SKM-1 (cell line): ENCODE data around the gene CXCR4.
"Not testable (repeated sequence)": the region's sequence is repeated elsewhere in the genome, so short reads cannot be mapped to it uniquely, and the experiment has no call there.

Source experiments
- DNase-seq: peaks from one replicate; lab custom pipeline; 2025; ENCODE audit not compliant: unreplicated experiment; lab: John Stamatoyannopoulos, UW

Gene CXCR4

DNA sequence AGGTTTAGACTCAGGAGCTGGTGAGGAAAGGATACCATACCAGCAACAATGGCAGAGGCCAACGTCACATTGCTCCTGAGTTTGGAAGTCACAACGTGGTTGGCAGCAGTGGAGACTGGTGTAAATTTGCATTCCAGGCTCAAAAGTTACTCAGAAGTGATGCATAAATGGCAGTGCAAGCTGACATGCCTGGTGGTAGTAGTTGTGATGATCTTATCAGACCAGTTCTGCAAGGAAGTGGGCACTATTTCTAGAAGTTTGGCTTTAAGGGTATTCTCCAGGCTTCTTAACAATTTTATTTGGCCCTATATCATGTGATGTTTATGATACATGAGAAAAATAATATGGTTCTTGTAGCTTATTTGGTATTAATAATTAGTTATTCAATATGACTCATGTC, 37.8 kb downstream of the CXCR4 start:
- DNase-seq = no peak

DNA sequence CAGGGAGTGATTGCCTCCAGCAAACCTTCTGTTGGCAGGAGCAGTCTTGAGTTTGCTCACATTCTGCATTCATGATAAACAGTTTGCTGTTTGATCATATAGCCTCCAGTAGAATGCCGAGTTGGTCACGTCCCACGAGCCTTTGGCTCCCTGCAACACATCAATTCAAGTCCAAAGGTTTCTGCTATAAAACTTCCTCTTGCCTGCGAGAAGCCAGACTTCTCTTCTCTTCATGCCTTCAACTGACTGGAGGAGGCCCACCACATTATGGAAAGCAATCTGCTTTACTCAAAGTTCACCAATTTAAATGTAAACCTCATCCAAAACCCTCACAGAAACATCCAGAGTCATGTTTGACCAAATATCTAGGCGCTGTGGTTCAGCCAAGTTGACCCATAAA, 40.8 kb downstream of the CXCR4 start:
- no peak for DNase-seq

DNA sequence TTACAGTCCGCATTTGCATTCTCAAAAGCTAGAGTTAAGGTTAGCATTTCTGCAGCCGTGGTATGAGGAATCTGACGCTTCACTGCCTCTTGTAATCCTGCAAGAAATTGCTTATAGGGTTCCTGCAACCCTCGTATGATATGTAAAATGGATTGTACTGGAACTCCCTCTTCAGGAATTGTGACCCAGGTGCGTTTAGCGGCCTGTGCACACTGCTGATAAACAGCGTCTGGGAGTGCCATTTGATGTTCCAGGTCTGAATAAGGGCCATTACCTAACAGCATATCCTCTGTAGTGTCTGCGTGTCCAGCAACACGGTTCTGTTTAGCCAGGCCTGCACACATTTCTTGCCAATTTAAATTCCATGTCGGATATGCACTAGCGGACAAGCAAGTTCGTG, 42.5 kb downstream of the CXCR4 start:
- DNase-seq = no peak

DNA sequence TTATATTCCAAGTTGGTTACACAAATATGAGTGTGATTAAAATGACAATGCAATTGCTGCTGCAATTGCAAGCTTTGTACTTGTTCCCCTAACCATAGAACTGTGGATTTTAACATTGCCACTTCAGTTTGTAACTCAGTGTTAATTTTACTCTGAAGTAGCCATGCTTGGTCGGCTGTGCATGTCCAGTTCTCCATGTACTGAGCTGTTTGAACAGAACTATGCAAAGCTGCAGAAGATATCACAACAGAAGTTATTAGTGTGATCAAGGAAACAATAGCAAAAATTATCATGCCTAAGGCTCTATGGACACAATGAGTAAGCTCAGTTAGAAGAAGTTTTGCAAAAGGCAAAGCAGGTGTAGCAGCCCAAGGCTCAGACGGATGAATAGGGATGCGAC, 45.3 kb downstream of the CXCR4 start:
- DNase-seq = no peak

DNA sequence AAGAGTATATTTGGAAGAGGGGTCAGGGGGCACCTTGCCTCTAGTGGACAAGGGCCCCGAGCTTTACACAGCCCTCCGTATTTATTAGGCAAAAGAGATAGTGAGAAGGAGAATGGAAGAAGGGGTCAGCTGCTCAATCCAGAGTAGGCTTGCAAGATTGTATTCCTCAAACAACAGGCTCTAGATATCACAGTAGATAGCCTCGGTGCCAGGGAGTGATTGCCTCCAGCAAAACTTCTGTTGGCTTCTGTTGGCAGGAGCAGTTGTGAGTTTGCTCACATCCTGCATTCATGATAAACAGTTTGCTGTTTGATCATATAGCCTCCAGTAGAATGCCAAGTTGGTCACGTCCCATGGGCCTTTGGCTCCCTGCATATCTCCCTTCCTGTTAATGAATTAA, 46.1 kb downstream of the CXCR4 start:
- DNase-seq = not testable (repeated sequence)

DNA sequence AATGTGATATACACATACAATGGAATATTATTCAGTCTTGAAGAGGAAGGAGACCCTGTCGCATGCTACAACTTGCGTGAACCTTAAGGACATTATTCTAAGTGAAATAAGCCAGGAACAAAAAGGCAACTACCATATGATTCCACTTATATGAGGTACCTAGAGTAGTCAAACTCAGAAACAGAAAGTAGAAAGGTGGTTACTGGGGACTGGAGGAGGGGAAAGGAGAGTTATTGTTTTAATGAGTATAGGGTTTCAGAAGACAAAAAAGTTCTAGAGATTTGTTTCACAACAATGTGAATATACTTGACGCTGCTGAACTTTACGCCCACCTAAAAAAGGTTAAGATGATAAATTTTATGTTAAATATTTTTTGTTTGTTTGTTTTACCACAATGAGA, 47.0 kb downstream of the CXCR4 start:
- DNase-seq = no peak

DNA sequence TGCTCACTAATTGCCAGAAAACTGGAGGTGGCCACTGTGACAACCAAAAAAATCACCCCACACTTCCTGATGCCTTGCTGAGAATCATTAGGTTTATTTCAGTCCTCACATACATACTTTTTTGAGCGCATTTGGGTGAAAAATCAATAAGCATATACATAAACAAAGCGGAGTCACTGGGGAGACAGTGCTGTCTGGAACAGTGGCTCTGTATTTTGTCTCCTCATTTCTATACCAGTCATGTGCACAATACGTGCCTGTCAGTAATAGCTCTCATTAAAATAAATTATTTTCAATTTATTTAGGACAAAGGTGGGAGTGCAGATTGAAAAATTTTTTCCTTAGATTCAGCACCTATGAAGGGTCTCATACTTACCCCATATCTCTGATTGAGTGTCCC, 48.2 kb downstream of the CXCR4 start:
- DNase-seq = no peak

DNA sequence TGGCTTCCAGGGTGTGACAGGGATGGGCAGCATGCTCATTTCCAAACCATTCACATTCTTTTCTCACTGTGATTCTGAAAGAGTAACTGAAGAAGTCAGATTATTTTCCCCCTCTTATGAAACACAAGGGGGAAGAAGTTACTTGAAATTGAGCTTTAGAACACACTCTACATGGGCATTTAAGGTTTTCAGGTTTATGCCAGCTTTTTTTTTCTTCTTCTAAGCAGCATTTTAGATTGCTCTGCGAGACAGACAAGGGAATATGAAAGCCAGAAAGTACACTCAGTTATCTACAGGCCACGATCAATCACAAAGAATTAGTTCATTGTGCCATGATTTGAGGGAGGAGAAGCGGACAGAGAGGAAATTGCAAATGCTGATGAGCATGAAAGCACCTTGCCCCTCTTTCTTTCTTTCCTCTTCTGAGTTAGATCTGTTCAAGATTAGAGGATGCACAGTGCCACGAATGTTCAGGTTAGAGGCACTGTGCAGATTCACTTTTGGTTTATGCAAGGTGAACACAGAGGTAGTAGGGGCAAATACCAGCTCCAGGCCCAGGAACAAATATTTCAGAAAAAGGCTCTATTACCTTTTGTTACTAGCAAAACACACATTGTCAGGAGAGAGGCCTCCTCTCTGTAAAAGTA, 49.2 kb downstream of the CXCR4 start:
- no peak for DNase-seq

DNA sequence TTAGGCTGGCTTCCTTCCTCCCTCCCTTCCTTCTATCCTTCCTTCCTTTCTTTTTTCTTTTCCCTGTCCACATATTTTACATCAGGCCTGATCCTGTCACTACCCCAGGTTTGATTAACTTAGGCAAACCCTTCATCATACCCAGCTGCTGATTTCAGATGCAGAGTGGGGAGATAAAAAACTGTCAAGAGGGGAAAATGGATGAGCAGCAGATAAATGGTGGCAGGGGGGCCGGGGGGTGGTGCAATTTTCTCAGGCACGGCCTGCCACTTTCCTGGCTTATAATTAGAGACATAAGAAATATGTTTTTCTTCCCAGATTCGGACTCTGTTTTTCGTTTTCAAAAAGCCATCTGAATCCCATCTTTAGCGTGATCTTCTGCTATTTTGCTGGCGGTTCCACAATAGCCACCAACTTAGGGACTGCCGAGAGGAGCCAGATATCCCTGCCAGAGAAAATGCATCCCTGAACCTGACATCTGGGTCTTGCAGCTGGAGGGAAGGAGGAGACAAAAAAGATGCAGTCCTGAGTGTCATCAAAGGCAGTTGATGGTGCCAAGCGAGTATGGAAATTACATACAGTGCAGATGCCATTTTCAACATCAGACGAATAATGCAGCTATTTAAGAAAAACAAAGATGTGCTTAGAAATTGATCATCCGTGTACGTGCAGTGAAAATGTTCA, 49.9 kb downstream of the CXCR4 start:
- DNase-seq = no peak

DNA sequence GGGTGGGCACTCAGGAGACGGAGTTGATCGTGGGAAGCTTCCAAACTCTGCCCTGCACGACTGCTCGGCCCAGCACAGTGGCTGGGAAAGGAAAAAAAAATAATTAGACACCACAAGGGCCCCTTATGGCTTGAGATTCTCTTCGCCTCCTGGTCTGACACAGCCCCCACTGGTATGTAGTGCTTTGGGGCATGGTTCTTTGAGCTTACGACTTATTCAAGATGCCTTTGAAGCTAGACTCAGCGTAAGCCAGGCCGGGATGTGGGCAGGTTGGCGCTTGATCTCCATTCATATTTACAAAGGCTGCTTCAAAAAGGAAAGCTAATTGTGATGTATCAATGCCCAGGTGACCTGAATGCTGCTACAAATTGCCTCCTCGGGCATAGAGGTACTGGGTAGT, 50.5 kb downstream of the CXCR4 start:
- no peak for DNase-seq

DNA sequence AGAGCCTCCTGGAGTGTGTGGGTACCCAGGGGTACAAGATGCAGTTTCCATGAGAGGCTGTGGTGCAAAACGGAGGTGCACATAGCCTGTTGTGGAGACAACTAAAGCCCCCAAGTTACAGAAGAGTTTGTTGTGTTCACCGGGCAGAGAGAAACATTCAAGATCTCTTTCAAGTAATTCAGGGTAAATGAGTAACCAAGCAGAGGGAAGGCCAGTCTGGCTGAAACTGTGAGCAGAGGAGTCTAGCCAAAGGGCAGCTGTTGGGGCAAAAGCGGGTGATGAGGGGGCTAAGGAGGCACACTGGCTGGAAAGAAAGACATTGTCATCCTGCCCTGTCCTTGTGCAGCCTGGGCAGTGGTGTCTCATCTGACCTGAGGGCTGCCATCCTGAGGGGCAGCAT, 52.0 kb downstream of the CXCR4 start:
- DNase-seq = no peak

DNA sequence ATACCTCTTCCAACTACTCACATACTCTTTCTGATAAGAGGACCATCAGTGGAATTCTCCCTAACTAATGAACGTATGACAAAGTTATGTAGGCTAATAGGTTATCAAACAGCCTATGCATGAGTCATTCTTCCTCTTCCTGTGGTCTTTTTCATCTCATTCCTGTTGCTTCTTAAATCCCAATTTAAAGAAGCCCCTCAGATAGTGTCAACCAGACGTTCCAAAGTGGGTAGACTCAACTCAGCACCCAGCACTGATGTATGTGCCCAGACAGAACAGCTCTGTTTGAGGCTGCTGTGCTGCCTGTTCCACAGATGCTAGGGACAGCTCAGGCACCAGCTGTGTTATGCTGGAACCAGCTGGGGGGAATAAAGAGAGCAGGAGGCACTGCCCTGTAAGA, 52.6 kb downstream of the CXCR4 start:
- no peak for DNase-seq
